H1 (cell line): ENCODE measurements around the gene PRDX5. TPM values are rescaled to one million over a fixed set of nuclear protein-coding genes. Genes with fewer than 3 reads are reported as not detected.
A peak's percentile ranks its signal among the peaks of the same experiment; 100 is the strongest.

ENCODE experiments used
- CTCF ChIA-PET: fragments of 300-600 bp; sonication (Branson Sonifier 250); formaldehyde crosslinking; loops from one replicate; lab custom pipeline; 2021; ENCODE audit not compliant: partially characterized antibody; lab: Charles Lee
- POLR2A ChIA-PET: fragments of 300-600 bp; sonication (Branson Sonifier 250); formaldehyde crosslinking; loops from one replicate; lab custom pipeline; 2021; ENCODE audit warnings: inconsistent platforms; ENCODE audit not compliant: partially characterized antibody; lab: Charles Lee
- DNase-seq, 2 experiments: peaks; one replicate each; pipeline versions ENCODE4 v3.0.0 to v3.0.0-alpha.2; 2010 to 2022; ENCODE audit warnings: low spot score in 2 of 2, low read depth in 1 of 2, mixed read lengths in 1 of 2
- FAIRE-seq: peaks from 2 replicates; lab custom pipeline; 2011; peaks lifted over from hg19 to GRCh38; lab: Jason Lieb, UNC
- H2AFZ ChIP-seq: 2 replicates; pipeline ENCODE4 v1.8.1; 2012; ENCODE audit warnings: low read length, inconsistent platforms
- H2AK5ac ChIP-seq: 2 replicates; pipeline ENCODE4 v1.6.1; 2013; ENCODE audit warnings: low read depth, low read length
- H2BK120ac ChIP-seq: replicated peaks from 2 replicates; pipeline ENCODE3; 2013; ENCODE audit warnings: low read depth, low read length, inconsistent platforms
- H2BK12ac ChIP-seq: 2 replicates; pipeline ENCODE4 v1.6.1; 2013; ENCODE audit warnings: low read depth, low read length
- H2BK15ac ChIP-seq: 2 replicates; pipeline ENCODE4 v1.6.1; 2013; ENCODE audit warnings: low read length
- H2BK20ac ChIP-seq: 2 replicates; pipeline ENCODE4 v1.6.1; 2013; ENCODE audit warnings: low read length
- H2BK5ac ChIP-seq: 2 replicates; pipeline ENCODE4 v1.6.1; 2013; ENCODE audit warnings: low read depth, low read length
- H3K14ac ChIP-seq: 2 replicates; pipeline ENCODE4 v1.6.1; 2013; ENCODE audit warnings: inconsistent platforms; ENCODE audit not compliant: insufficient read length
- H3K18ac ChIP-seq: 2 replicates; pipeline ENCODE4 v1.6.1; 2013; ENCODE audit warnings: low read length; ENCODE audit errors: extremely low read depth
- H3K23ac ChIP-seq: 2 replicates; pipeline ENCODE4 v1.6.1; 2013; ENCODE audit warnings: inconsistent platforms; ENCODE audit not compliant: insufficient read length
- H3K23me2 ChIP-seq: 2 replicates; pipeline ENCODE4 v1.6.1; 2013; ENCODE audit warnings: low read depth, low read length
- H3K27ac ChIP-seq: 2 replicates; pipeline ENCODE4 v1.6.1; 2011; ENCODE audit warnings: low read depth, low read length, inconsistent platforms
- H3K27me3 ChIP-seq, 4 experiments: replicated peaks in 1 of 4; 1 replicate in 1 of 4; 2 replicates in 3 of 4; pipeline versions ENCODE4 v1.6.1 to v1.8.1; 2011 to 2013; ENCODE audit warnings: low read length in 3 of 4, mild to moderate bottlenecking in 3 of 4, inconsistent platforms in 2 of 4, mixed read lengths in 2 of 4, moderate library complexity in 1 of 4; ENCODE audit not compliant: control insufficient read depth in 3 of 4, insufficient read depth in 3 of 4; ENCODE audit errors: extremely low read depth in 1 of 4
- H3K36me3 ChIP-seq, 4 experiments: 2 replicates each; pipeline versions ENCODE4 v1.6.1 to v1.8.1; 2011 to 2013; ENCODE audit warnings: mild to moderate bottlenecking in 4 of 4, low read length in 3 of 4, moderate library complexity in 2 of 4, control low read depth in 1 of 4, inconsistent platforms in 1 of 4; ENCODE audit not compliant: insufficient read depth in 4 of 4, control insufficient read depth in 2 of 4
- H3K4ac ChIP-seq: replicated peaks from 2 replicates; pipeline ENCODE3; 2013; ENCODE audit warnings: low read length, low read depth, mixed read lengths, inconsistent platforms; ENCODE audit not compliant: insufficient read length
- H3K4me1 ChIP-seq, 4 experiments: replicated peaks in 1 of 4; 1 replicate in 1 of 4; 2 replicates in 3 of 4; pipeline versions ENCODE4 v1.6.1 to v1.8.1; 2011 to 2013; ENCODE audit warnings: low read length in 3 of 4, inconsistent platforms in 2 of 4, mixed read lengths in 1 of 4; ENCODE audit not compliant: insufficient read depth in 4 of 4, control insufficient read depth in 3 of 4
- H3K4me2 ChIP-seq, 2 experiments: 2 replicates each; pipeline versions ENCODE4 v1.6.1 to v1.8.1; 2011 to 2013; ENCODE audit warnings: low read depth in 2 of 2, low read length in 2 of 2, control low read depth in 1 of 2, inconsistent platforms in 1 of 2, mild to moderate bottlenecking in 1 of 2; ENCODE audit not compliant: insufficient read depth in 1 of 2
- H3K4me3 ChIP-seq, 4 experiments: fragments of 200-600, 300-600 bp in 1 of 4; sonication (generic), shearing (Covaris generic), sonication (Bioruptor Twin) in 1 of 4; 2 replicates each; pipeline versions ENCODE4 v1.5.1 to v1.8.1; 2011 to 2016; ENCODE audit warnings: low read length in 4 of 4, low read depth in 3 of 4, control low read depth in 2 of 4, inconsistent platforms in 2 of 4, mild to moderate bottlenecking in 2 of 4, mixed read lengths in 1 of 4, moderate library complexity in 1 of 4; ENCODE audit not compliant: insufficient read depth in 2 of 4; ENCODE audit errors: extremely low read depth in 1 of 4
- H3K56ac ChIP-seq: replicated peaks from 2 replicates; pipeline ENCODE3; 2013; ENCODE audit warnings: low read depth, mild to moderate bottlenecking, mixed read lengths, low read length, inconsistent platforms; ENCODE audit not compliant: insufficient read length
- H3K79me1 ChIP-seq: 2 replicates; pipeline ENCODE4 v1.6.1; 2013; ENCODE audit warnings: low read depth, low read length, control low read depth
- H3K79me2 ChIP-seq, 2 experiments: 2 replicates each; pipeline versions ENCODE4 v1.6.1 to v1.8.1; 2012 to 2013; ENCODE audit warnings: low read length in 2 of 2, mild to moderate bottlenecking in 2 of 2, inconsistent platforms in 1 of 2; ENCODE audit not compliant: insufficient read depth in 2 of 2, control insufficient read depth in 1 of 2
- H3K9ac ChIP-seq, 4 experiments: replicated peaks in 1 of 4; 1 replicate in 1 of 4; 2 replicates in 3 of 4; pipeline versions ENCODE4 v1.6.1 to v1.8.1; 2011 to 2013; ENCODE audit warnings: low read depth in 3 of 4, low read length in 3 of 4, control low read depth in 2 of 4, mild to moderate bottlenecking in 2 of 4, moderate library complexity in 2 of 4, inconsistent platforms in 1 of 4; ENCODE audit errors: extremely low read depth in 1 of 4
- H3K9me3 ChIP-seq, 2 experiments: 2 replicates each; pipeline versions ENCODE4 v1.6.1 to v1.8.1; 2012 to 2013; ENCODE audit warnings: mild to moderate bottlenecking in 2 of 2, moderate library complexity in 2 of 2, control low read depth in 1 of 2, inconsistent platforms in 1 of 2, low read depth in 1 of 2, low read length in 1 of 2, mixed read lengths in 1 of 2; ENCODE audit not compliant: insufficient read depth in 2 of 2
- H4K20me1 ChIP-seq, 2 experiments: replicated peaks in 1 of 2; 2 replicates each; pipeline versions ENCODE3 to v1.8.1; 2011 to 2013; ENCODE audit warnings: inconsistent platforms in 2 of 2, low read length in 2 of 2, mild to moderate bottlenecking in 1 of 2; ENCODE audit not compliant: insufficient read depth in 2 of 2, control insufficient read depth in 1 of 2
- H4K5ac ChIP-seq: 2 replicates; pipeline ENCODE4 v1.6.1; 2013; ENCODE audit warnings: low read length, low read depth, mixed read lengths, inconsistent platforms; ENCODE audit not compliant: insufficient read length
- H4K8ac ChIP-seq: 2 replicates; pipeline ENCODE4 v1.8.0; 2013; ENCODE audit warnings: mild to moderate bottlenecking, moderate library complexity, low read length, inconsistent platforms; ENCODE audit not compliant: insufficient read depth; ENCODE audit errors: extremely low read depth
- H4K91ac ChIP-seq: replicated peaks from 2 replicates; pipeline ENCODE3; 2013; ENCODE audit warnings: low read length, mixed read lengths, inconsistent platforms; ENCODE audit not compliant: insufficient read length
- ASH2L ChIP-seq: fragments of 200-600, 300-600 bp; sonication (generic); IDR thresholded peaks from one replicate; pipeline ENCODE4 v1.7.1; 2017; ENCODE audit warnings: low read length
- BCL11A ChIP-seq, 2 experiments: IDR thresholded peaks; one replicate each; pipeline ENCODE4 v1.6.1; 2011; ENCODE audit warnings: low read depth in 2 of 2, low read length in 2 of 2, mild to moderate bottlenecking in 2 of 2
- CTCF ChIP-seq, 3 experiments: IDR thresholded peaks; 1 replicate in 2 of 3; 2 replicates in 1 of 3; pipeline versions ENCODE4 v1.5.1 to v1.6.1; 2011; ENCODE audit warnings: low read length in 3 of 3, mild to moderate bottlenecking in 3 of 3, inconsistent platforms in 2 of 3, low read depth in 1 of 3, moderate library complexity in 1 of 3; ENCODE audit not compliant: insufficient read depth in 1 of 3; ENCODE audit errors: control extremely low read depth in 1 of 3
- NANOG ChIP-seq: IDR thresholded peaks from 2 replicates; pipeline ENCODE4 v1.6.1; 2011; ENCODE audit warnings: low read length, low read depth, mild to moderate bottlenecking, inconsistent platforms; ENCODE audit not compliant: insufficient read depth, poor library complexity, severe bottlenecking
- WGBS, 2 experiments: shearing (Covaris generic) in 1 of 2; methylation state at CpG; one replicate each; pipeline versions ENCODE4 v1.1.6 to v1.1.7; 2013 to 2015; ENCODE audit warnings: low lambda C conversion rate in 2 of 2, mixed read lengths in 2 of 2, inconsistent platforms in 1 of 2, low coverage in 1 of 2, missing lambda C conversion rate in 1 of 2; ENCODE audit not compliant: insufficient replicate concordance in 2 of 2, insufficient coverage in 1 of 2, insufficient read length in 1 of 2; ENCODE audit errors: extremely low coverage in 1 of 2, missing lambda C conversion rate in 1 of 2; 5-methylcytosine and 5-hydroxymethylcytosine counted together
- polyA plus RNA-seq, 7 experiments: library from polyadenylated mRNA; depleted of rRNA in 3 of 7; stranded (reverse) in 5 of 7; unstranded in 2 of 7; fragments of >200 nt in 5 of 7; fragments of 200-250 nt in 2 of 7; gene quantifications; 1 replicate in 5 of 7; 2 replicates in 1 of 7; 4 replicates in 1 of 7; pipeline versions ENCODE4 v1.2.1 to v1.2.3, GENCODE V29; 2011 to 2013; ENCODE audit warnings: missing spikeins in 2 of 7, mixed read lengths in 2 of 7
- total RNA-seq: library from RNA; stranded (reverse); fragmentation: NEBNext Ultra II Directional; extraction: Animal tissue kit (Norgen Biotek cat#: 25700); gene quantifications from 2 replicates; pipeline ENCODE4 v1.2.1, GENCODE V29; 2021

Gene PRDX5
- total and polyA plus RNA-seq, 2 of the 8 experiments (the other 6 are each of a cell fraction or from before 2014, with no cell fraction given): 201 to 582 TPM

- no peak overlapping the region for H2AK5ac ChIP-seq
- H3K36me3 ChIP-seq: peaks cover 0 to 16% (median 10%) of the 10 kb centered on the region in 4 experiments; a peak in 7 of 8 replicates
- no peak overlapping the region for H3K23ac ChIP-seq
- ChIA-PET CTCF (interaction anchor here (0.5 to 20.8 kb wide), 7 partner anchors 11 to 1132 kb away, joined by 3 to 614 read pairs (median 3); partner anchors contain the start of genes CATSPERZ and CCDC88B), POLR2A (interaction anchor here (0.7 to 6.6 kb wide), 7 partner anchors 7 to 68 kb away, joined by 3 to 61 read pairs (median 3); partner anchors contain the start of gene ESRRA)
- no peak overlapping the region for H2AFZ ChIP-seq
- peaks cover 9% of the 10 kb centered on the region; the same call in 1 of the 2 replicates for H3K79me1 ChIP-seq
- no peaks in the 10 kb centered on the region for H3K9me3 ChIP-seq
- H4K91ac ChIP-seq: no peak overlapping the region
- H3K27ac ChIP-seq: no peak overlapping the region
- FAIRE-seq (no peak), DNase-seq (no peak)
- no peak overlapping the region for H3K56ac ChIP-seq
- no peak overlapping the region for H3K4me3 ChIP-seq
- H2BK120ac ChIP-seq: no peak overlapping the region
- TF ChIP-seq CTCF (IDR thresholded peaks at IDR 0.05; ENCODE audit: control extremely low read depth in 1 of 3, insufficient read depth in 1 of 3, low read depth in 1 of 3, low read length in 3 of 3): peak in 1 of 3 experiments; percentile 27; a peak in 1 of 4 replicates
- no peak for TF ChIP-seq NANOG
- TF ChIP-seq BCL11A (IDR thresholded peaks at IDR 0.05; ENCODE audit: low read depth in 2 of 2, low read length in 2 of 2): no peak
- TF ChIP-seq ASH2L: no peak
- no peak overlapping the region for H4K5ac ChIP-seq
- no peak overlapping the region for H3K4ac ChIP-seq
- no peak overlapping the region for H3K4me2 ChIP-seq
- H2BK5ac ChIP-seq: no peak overlapping the region
- H3K9ac ChIP-seq: no peak overlapping the region
- H2BK15ac ChIP-seq: no peak overlapping the region
- no peak overlapping the region for H2BK12ac ChIP-seq
- peaks cover 0 to 22% of the 10 kb centered on the region in 2 experiments; a peak in 2 of 4 replicates for H3K79me2 ChIP-seq
- H3K4me1 ChIP-seq: peaks cover 0 to 5% (median 3%) of the 10 kb centered on the region in 4 experiments; a peak in 5 of 7 replicates
- H3K27me3 ChIP-seq: no peaks in the 10 kb centered on the region
- peaks cover 5% of the 10 kb centered on the region; the same call in 1 of the 2 replicates for H3K23me2 ChIP-seq
- H3K14ac ChIP-seq: no peak overlapping the region
- no peak overlapping the region for H3K18ac ChIP-seq
- 95% methylated on average over 23 of the region's 24 CpGs; no CpG with 5 or more reads in 1 of the 2 experiments for WGBS, 2 experiments
- peaks cover 0 to 3% of the 10 kb centered on the region in 2 experiments for H4K20me1 ChIP-seq
- H4K8ac ChIP-seq: 0 out of 2 replicates have a peak overlapping the region, but pooled peaks have one; percentile 8
- H2BK20ac ChIP-seq: no peak overlapping the region
Observed at GRCh38 chr11:64314805-64315561, 2.9 kb upstream of the PRDX5 start.
